HepG2 (cell line): ENCODE results near the gene ID3. TPM values are rescaled to one million over a fixed set of nuclear protein-coding genes. Genes with fewer than 3 reads are reported as not detected.

ENCODE experiments used
- GATA4 ChIP-seq: sonication (generic); IDR thresholded peaks from 2 replicates; pipeline ENCODE4 v1.6.1; 2016; ENCODE audit warnings: antibody characterized with exemption, low read depth, borderline replicate concordance
- KAT8 ChIP-seq: IDR thresholded peaks from 2 replicates; pipeline ENCODE4 v1.6.1; 2016; ENCODE audit warnings: missing genetic modification reagents, missing compliant biosample characterization
- KDM2A ChIP-seq: sonication (generic); formaldehyde crosslinking; IDR thresholded peaks from 2 replicates; pipeline ENCODE4 v1.4.0; 2020; ENCODE audit warnings: low read depth, missing genetic modification reagents, borderline replicate concordance
- SP2 ChIP-seq: sonication (generic); formaldehyde crosslinking; IDR thresholded peaks from 2 replicates; pipeline ENCODE4 v1.5.1; 2020; ENCODE audit warnings: mild to moderate bottlenecking, missing genetic modification reagents
- ZFP37 ChIP-seq: sonication (generic); formaldehyde crosslinking; IDR thresholded peaks from 2 replicates; pipeline ENCODE4 v1.4.0; 2020; ENCODE audit warnings: missing genetic modification reagents, borderline replicate concordance
- ZNF33A ChIP-seq: sonication (generic); formaldehyde crosslinking; IDR thresholded peaks from 2 replicates; pipeline ENCODE4 v1.5.1; 2020; ENCODE audit warnings: missing genetic modification reagents, mild to moderate bottlenecking, moderate library complexity, borderline replicate concordance
- ZNF546 ChIP-seq: sonication (generic); formaldehyde crosslinking; conservative IDR thresholded peaks from 2 replicates; pipeline ENCODE4 v1.8.1; 2023; ENCODE audit warnings: mild to moderate bottlenecking, missing genetic modification reagents
- ZNF557 ChIP-seq: sonication (generic); formaldehyde crosslinking; IDR thresholded peaks from 2 replicates; pipeline ENCODE4 v1.4.0; 2020; ENCODE audit warnings: missing genetic modification reagents
- ZNF674 ChIP-seq: sonication (generic); formaldehyde crosslinking; IDR thresholded peaks from 2 replicates; pipeline ENCODE4 v1.5.0; 2020; ENCODE audit warnings: low read depth, mild to moderate bottlenecking, missing genetic modification reagents
- ZNF782 ChIP-seq: sonication (generic); formaldehyde crosslinking; IDR thresholded peaks from 2 replicates; pipeline ENCODE4 v1.4.0; 2020; ENCODE audit warnings: missing genetic modification reagents, mild to moderate bottlenecking, borderline replicate concordance
- polyA plus RNA-seq, 8 experiments: library from polyadenylated mRNA; depleted of rRNA in 3 of 8; stranded (reverse) in 7 of 8; unstranded in 1 of 8; fragments of >200 nt; fragmentation: Illumina TruSeq in 4 of 8; extraction: Trizol in 4 of 8; gene quantifications; 2 replicates each; pipeline versions ENCODE4 v1.2.1 to v1.2.3, GENCODE V29; 2011 to 2016; ENCODE audit warnings: low read depth in 4 of 8, missing spikeins in 1 of 8, mixed read lengths in 1 of 8; ENCODE audit not compliant: insufficient read depth in 1 of 8
- total RNA-seq, 5 experiments: library from RNA; depleted of rRNA; stranded (reverse); fragments of >200 nt; fragmentation: Illumina TruSeq; extraction: Trizol; gene quantifications; 2 replicates each; pipeline ENCODE4 v1.2.3, GENCODE V29; 2016; ENCODE audit warnings: low read depth in 1 of 5
- TF ChIP-seq, protein P1 (sequence below): sonication (generic); formaldehyde crosslinking; IDR thresholded peaks from 2 replicates; pipeline ENCODE4; 2020; ENCODE audit warnings: missing genetic modification reagents, mild to moderate bottlenecking, borderline replicate concordance
- TF ChIP-seq, protein P2 (sequence below): sonication (generic); formaldehyde crosslinking; IDR thresholded peaks from 2 replicates; pipeline ENCODE4 v1.4.0; 2020; ENCODE audit warnings: mild to moderate bottlenecking, missing genetic modification reagents
- TF ChIP-seq, protein P3 (sequence below): sonication (generic); formaldehyde crosslinking; IDR thresholded peaks from 2 replicates; pipeline ENCODE4 v1.4.0; 2020; ENCODE audit warnings: missing genetic modification reagents
- TF ChIP-seq, protein P4 (sequence below): sonication (generic); formaldehyde crosslinking; IDR thresholded peaks from 2 replicates; pipeline ENCODE4 v1.4.0; 2020; ENCODE audit warnings: missing genetic modification reagents
- TF ChIP-seq, protein P5 (sequence below): sonication (generic); formaldehyde crosslinking; IDR thresholded peaks from 2 replicates; pipeline ENCODE4 v1.4.0; 2020; ENCODE audit warnings: missing genetic modification reagents
- TF ChIP-seq, protein P6 (sequence below): sonication (generic); formaldehyde crosslinking; IDR thresholded peaks from 2 replicates; pipeline ENCODE4 v1.8.0; 2022; ENCODE audit warnings: missing genetic modification reagents, mild to moderate bottlenecking, moderate library complexity, borderline replicate concordance

Gene ID3
- total and polyA plus RNA-seq, 2 of the 13 experiments (the other 11 are each of a cell fraction or from before 2014, with no cell fraction given) = 64.8 to 115 TPM

DNA sequence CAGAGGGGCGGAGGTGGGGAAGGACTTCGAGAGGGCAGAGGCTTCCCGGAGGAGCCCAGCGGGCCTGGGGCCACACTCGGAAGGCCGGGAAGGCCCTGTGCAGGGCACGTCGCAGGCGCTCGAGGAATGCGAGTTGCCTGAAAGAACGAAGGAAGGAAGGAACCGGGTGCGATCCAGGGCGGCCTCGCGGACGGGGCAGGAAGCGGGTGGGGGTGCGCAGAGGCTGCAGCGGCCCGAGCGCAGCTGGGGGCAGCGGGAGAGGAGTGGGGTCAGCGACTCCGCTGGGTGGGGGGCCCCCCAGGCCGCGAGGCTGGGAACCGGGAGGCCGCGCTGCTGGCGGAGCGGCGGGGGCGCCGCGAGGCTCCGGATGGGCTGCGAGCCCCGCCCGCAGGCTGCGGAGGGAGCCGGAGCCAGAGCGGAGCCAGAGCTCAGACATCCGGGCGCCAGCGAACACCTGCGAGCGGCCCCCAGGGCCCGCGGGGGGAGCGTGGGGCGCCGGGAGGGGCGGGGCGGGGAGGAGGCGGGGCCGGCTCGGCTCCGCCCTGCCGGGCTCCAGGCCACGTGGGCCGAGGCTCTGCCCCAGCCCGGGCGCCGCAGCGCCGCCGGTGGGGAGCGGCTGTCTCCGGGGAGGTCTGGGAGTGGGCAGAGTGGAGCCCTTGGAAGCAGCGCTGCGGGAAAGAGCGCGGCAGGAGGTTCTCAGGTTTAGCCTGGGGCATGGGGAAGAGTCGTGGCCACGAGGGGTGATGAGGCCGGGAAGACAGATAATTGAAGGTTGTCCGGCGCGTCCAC is 4.6 kb downstream of the ID3 start (continued):
- TF ChIP-seq, protein P1, sequence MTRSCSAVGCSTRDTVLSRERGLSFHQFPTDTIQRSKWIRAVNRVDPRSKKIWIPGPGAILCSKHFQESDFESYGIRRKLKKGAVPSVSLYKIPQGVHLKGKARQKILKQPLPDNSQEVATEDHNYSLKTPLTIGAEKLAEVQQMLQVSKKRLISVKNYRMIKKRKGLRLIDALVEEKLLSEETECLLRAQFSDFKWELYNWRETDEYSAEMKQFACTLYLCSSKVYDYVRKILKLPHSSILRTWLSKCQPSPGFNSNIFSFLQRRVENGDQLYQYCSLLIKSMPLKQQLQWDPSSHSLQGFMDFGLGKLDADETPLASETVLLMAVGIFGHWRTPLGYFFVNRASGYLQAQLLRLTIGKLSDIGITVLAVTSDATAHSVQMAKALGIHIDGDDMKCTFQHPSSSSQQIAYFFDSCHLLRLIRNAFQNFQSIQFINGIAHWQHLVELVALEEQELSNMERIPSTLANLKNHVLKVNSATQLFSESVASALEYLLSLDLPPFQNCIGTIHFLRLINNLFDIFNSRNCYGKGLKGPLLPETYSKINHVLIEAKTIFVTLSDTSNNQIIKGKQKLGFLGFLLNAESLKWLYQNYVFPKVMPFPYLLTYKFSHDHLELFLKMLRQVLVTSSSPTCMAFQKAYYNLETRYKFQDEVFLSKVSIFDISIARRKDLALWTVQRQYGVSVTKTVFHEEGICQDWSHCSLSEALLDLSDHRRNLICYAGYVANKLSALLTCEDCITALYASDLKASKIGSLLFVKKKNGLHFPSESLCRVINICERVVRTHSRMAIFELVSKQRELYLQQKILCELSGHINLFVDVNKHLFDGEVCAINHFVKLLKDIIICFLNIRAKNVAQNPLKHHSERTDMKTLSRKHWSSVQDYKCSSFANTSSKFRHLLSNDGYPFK (CRISPR knock-in tag) = peak; percentile 70; the same call in 1 of the 2 replicates
- no peak for TF ChIP-seq ZNF557 (CRISPR knock-in tag)
- no peak for TF ChIP-seq ZNF33A (CRISPR knock-in tag)
- TF ChIP-seq, protein P2, sequence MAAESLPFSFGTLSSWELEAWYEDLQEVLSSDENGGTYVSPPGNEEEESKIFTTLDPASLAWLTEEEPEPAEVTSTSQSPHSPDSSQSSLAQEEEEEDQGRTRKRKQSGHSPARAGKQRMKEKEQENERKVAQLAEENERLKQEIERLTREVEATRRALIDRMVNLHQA (CRISPR knock-in tag) = no peak
- TF ChIP-seq, protein P3, sequence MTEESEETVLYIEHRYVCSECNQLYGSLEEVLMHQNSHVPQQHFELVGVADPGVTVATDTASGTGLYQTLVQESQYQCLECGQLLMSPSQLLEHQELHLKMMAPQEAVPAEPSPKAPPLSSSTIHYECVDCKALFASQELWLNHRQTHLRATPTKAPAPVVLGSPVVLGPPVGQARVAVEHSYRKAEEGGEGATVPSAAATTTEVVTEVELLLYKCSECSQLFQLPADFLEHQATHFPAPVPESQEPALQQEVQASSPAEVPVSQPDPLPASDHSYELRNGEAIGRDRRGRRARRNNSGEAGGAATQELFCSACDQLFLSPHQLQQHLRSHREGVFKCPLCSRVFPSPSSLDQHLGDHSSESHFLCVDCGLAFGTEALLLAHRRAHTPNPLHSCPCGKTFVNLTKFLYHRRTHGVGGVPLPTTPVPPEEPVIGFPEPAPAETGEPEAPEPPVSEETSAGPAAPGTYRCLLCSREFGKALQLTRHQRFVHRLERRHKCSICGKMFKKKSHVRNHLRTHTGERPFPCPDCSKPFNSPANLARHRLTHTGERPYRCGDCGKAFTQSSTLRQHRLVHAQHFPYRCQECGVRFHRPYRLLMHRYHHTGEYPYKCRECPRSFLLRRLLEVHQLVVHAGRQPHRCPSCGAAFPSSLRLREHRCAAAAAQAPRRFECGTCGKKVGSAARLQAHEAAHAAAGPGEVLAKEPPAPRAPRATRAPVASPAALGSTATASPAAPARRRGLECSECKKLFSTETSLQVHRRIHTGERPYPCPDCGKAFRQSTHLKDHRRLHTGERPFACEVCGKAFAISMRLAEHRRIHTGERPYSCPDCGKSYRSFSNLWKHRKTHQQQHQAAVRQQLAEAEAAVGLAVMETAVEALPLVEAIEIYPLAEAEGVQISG (CRISPR knock-in tag) = peak; percentile 39; the same call in 1 of the 2 replicates
- no peak for TF ChIP-seq SP2
- 0 out of 2 replicates have a peak, but pooled peaks have one; percentile 14 for TF ChIP-seq ZNF782 (CRISPR knock-in tag)
- TF ChIP-seq, protein P4, sequence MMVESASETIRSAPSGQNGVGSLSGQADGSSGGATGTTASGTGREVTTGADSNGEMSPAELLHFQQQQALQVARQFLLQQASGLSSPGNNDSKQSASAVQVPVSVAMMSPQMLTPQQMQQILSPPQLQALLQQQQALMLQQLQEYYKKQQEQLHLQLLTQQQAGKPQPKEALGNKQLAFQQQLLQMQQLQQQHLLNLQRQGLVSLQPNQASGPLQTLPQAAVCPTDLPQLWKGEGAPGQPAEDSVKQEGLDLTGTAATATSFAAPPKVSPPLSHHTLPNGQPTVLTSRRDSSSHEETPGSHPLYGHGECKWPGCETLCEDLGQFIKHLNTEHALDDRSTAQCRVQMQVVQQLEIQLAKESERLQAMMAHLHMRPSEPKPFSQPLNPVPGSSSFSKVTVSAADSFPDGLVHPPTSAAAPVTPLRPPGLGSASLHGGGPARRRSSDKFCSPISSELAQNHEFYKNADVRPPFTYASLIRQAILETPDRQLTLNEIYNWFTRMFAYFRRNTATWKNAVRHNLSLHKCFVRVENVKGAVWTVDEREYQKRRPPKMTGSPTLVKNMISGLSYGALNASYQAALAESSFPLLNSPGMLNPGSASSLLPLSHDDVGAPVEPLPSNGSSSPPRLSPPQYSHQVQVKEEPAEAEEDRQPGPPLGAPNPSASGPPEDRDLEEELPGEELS (CRISPR knock-in tag) = no peak; the same call in 1 of the 2 replicates
- no peak for TF ChIP-seq GATA4
- 0 out of 2 replicates have a peak, but pooled peaks have one; percentile 29 for TF ChIP-seq ZNF546 (CRISPR knock-in tag)
- no peak for TF ChIP-seq ZFP37 (CRISPR knock-in tag)
- no peak; the same call in 1 of the 2 replicates for TF ChIP-seq KAT8 (CRISPR knock-in tag)
- TF ChIP-seq, protein P5, sequence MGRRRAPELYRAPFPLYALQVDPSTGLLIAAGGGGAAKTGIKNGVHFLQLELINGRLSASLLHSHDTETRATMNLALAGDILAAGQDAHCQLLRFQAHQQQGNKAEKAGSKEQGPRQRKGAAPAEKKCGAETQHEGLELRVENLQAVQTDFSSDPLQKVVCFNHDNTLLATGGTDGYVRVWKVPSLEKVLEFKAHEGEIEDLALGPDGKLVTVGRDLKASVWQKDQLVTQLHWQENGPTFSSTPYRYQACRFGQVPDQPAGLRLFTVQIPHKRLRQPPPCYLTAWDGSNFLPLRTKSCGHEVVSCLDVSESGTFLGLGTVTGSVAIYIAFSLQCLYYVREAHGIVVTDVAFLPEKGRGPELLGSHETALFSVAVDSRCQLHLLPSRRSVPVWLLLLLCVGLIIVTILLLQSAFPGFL (CRISPR knock-in tag) = no peak
- peak; percentile 56; the same call in 1 of the 2 replicates for TF ChIP-seq KDM2A (CRISPR knock-in tag)
- TF ChIP-seq, protein P6, sequence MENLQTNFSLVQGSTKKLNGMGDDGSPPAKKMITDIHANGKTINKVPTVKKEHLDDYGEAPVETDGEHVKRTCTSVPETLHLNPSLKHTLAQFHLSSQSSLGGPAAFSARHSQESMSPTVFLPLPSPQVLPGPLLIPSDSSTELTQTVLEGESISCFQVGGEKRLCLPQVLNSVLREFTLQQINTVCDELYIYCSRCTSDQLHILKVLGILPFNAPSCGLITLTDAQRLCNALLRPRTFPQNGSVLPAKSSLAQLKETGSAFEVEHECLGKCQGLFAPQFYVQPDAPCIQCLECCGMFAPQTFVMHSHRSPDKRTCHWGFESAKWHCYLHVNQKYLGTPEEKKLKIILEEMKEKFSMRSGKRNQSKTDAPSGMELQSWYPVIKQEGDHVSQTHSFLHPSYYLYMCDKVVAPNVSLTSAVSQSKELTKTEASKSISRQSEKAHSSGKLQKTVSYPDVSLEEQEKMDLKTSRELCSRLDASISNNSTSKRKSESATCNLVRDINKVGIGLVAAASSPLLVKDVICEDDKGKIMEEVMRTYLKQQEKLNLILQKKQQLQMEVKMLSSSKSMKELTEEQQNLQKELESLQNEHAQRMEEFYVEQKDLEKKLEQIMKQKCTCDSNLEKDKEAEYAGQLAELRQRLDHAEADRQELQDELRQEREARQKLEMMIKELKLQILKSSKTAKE (CRISPR knock-in tag) = peak; percentile 56
- TF ChIP-seq ZNF674 (CRISPR knock-in tag) = no peak
